Gastrocnemius medialis (tissue), 4 donors: Measurements from ENCODE around the gene CA10. TPM values are rescaled to one million over a fixed set of nuclear protein-coding genes. Genes with fewer than 3 reads are reported as not detected.

Experiments
- ATAC-seq, 2 donors: fragments of 150-250 bp; one replicate each; pipeline ENCODE4 v1.9.1; 2016
- DNase-seq, 2 donors: peaks; one replicate each; pipeline ENCODE4 v3.0.0-alpha.2; 2019
- H3K27ac ChIP-seq, 4 donors: fragments of 200-600 bp; sonication (generic); 1 replicate in 1 of 4; 2 replicates in 3 of 4; pipeline ENCODE4 v1.5.1; 2016 to 2018; ENCODE audit warnings: mild to moderate bottlenecking in 2 of 4, moderate library complexity in 1 of 4
- H3K27me3 ChIP-seq, 3 donors: fragments of 200-600 bp; sonication (generic) in 2 of 3; 1 replicate in 1 of 3; 2 replicates in 2 of 3; pipeline versions ENCODE4 v1.5.1 to v1.6.0; 2016 to 2019; ENCODE audit warnings: mild to moderate bottlenecking in 1 of 3, moderate library complexity in 1 of 3
- H3K36me3 ChIP-seq, 2 donors: fragments of 200-600 bp; sonication (generic) in 1 of 2; one replicate each; pipeline ENCODE4 v1.5.1; 2017 to 2018
- H3K4me1 ChIP-seq, 2 donors: fragments of 200-600 bp; sonication (generic) in 1 of 2; one replicate each; pipeline ENCODE4 v1.5.1; 2016 to 2017; ENCODE audit warnings: mild to moderate bottlenecking in 2 of 2
- H3K4me3 ChIP-seq, 4 donors: fragments of 200-600 bp; sonication (generic) in 3 of 4; 1 replicate in 1 of 4; 2 replicates in 3 of 4; pipeline ENCODE4 v1.5.1; 2016 to 2019; ENCODE audit warnings: mild to moderate bottlenecking in 2 of 4
- H3K9me3 ChIP-seq, 3 donors: fragments of 200-600 bp; sonication (generic) in 2 of 3; 1 replicate in 1 of 3; 2 replicates in 2 of 3; pipeline ENCODE4 v1.5.1; 2016 to 2019
- POLR2A ChIP-seq, 2 donors: fragments of 450-650 bp; IDR thresholded peaks; one replicate each; pipeline ENCODE4 v1.6.1; 2017; ENCODE audit warnings: antibody characterized with exemption in 2 of 2, mild to moderate bottlenecking in 2 of 2, moderate library complexity in 2 of 2
- in situ Hi-C, 4 donors: fragments of 200-750 bp; cut with MboI; loops; one replicate each; pipeline versions ENCODE4 v1.15.0 to v1.8.0; 2017; ENCODE audit warnings: low sequenced_read_pairs in 4 of 4
- intact Hi-C: fragments of 100-400 bp; cut with DNase I; formaldehyde crosslinking; loops from one replicate; pipeline ENCODE4 v1.15.1; 2023; ENCODE audit warnings: low total_unique reads
- total RNA-seq, 4 donors: library from RNA; depleted of rRNA; stranded (reverse); fragments of >200 nt; gene quantifications; one replicate each; pipeline versions ENCODE4 v1.1.0 to v1.2.3, GENCODE V29; 2016
- TF ChIP-seq, protein P1 (sequence below), 5 experiments: fragments of 450-650 bp in 3 of 5; fragments of 200-600 bp in 2 of 5; sonication (generic) in 2 of 5; IDR thresholded peaks in 4 of 5; conservative IDR thresholded peaks in 1 of 5; 1 replicate in 4 of 5; 2 replicates in 1 of 5; pipeline ENCODE4 v1.5.1; 2016 to 2019; ENCODE audit warnings: antibody characterized with exemption in 5 of 5, mild to moderate bottlenecking in 3 of 5, moderate library complexity in 3 of 5

The CA10 gene
- total RNA-seq, 4 donors from 2014 or later: not detected

DNA sequence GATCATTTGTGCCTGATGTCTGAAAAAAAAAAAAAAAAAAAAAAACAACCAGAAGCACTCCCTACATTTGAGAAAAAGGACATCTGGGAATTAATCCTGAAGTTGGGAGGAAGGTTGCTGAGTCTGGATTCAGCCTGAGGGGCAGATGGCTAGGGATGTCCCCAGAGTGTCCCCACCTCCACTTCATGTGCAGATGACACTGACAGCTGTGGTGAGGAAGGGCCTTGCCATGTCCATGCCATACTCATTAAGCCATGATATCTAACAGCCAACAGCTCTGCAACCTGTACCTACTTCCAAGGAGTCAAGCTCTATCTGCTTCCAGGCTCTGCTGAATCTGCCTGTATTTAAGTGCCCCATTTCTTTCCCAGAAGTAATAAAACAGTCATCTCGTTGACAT, 356.0 kb downstream of the CA10 start:
- no peaks in the 10 kb centered on the region for H3K4me1 ChIP-seq
- H3K9me3 ChIP-seq: no peaks in the 10 kb centered on the region
- no peaks in the 10 kb centered on the region for H3K36me3 ChIP-seq
- H3K4me3 ChIP-seq: no peak overlapping the region
- no peak overlapping the region for H3K27ac ChIP-seq
- in situ Hi-C loops (loop anchor here in 1 of 4 donors (25.0 kb wide), 1 partner anchor 110 kb away; no protein-coding TSS in a partner anchor), intact Hi-C loops (no loop called here)
- DNase-seq (no peak), ATAC-seq (no peak)
- no peaks in the 10 kb centered on the region for H3K27me3 ChIP-seq
- TF ChIP-seq POLR2A (IDR thresholded peaks at IDR 0.05): no peak
- TF ChIP-seq, protein P1, sequence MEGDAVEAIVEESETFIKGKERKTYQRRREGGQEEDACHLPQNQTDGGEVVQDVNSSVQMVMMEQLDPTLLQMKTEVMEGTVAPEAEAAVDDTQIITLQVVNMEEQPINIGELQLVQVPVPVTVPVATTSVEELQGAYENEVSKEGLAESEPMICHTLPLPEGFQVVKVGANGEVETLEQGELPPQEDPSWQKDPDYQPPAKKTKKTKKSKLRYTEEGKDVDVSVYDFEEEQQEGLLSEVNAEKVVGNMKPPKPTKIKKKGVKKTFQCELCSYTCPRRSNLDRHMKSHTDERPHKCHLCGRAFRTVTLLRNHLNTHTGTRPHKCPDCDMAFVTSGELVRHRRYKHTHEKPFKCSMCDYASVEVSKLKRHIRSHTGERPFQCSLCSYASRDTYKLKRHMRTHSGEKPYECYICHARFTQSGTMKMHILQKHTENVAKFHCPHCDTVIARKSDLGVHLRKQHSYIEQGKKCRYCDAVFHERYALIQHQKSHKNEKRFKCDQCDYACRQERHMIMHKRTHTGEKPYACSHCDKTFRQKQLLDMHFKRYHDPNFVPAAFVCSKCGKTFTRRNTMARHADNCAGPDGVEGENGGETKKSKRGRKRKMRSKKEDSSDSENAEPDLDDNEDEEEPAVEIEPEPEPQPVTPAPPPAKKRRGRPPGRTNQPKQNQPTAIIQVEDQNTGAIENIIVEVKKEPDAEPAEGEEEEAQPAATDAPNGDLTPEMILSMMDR (IDR thresholded peaks at IDR 0.05 in 4 of 5, conservative IDR thresholded peaks at IDR 0.05 in 1 of 5): no peak

DNA sequence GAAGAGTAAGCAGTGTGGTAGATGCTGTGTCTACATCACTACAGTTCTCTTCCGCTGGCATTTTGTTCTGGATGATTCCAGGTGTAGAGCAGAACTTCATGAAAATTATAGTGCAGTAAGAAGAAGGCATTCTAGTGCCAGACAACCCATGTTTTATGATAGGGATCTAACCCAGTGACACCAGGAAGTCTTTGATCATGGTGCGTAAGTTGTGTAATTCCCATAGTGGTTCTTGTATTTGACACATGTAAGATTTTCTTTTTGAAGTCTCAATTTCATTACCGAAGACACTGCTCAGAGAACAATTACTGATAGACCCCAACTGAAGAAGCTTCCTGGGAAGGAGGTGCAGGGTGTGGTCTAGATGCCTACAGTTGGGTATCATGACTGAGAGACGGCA, 356.9 kb downstream of the CA10 start:
- H3K27me3 ChIP-seq: no peaks in the 10 kb centered on the region
- H3K9me3 ChIP-seq: no peaks in the 10 kb centered on the region
- intact Hi-C loops: no loop called here
- H3K36me3 ChIP-seq: no peaks in the 10 kb centered on the region
- H3K4me1 ChIP-seq: no peaks in the 10 kb centered on the region
- ATAC-seq (no peak), DNase-seq (no peak)
- H3K27ac ChIP-seq: no peak overlapping the region
- in situ Hi-C loops: loop anchor here in 1 of 4 donors (25.0 kb wide), 1 partner anchor 111 kb away; no protein-coding TSS in a partner anchor
- H3K4me3 ChIP-seq: no peak overlapping the region
- TF ChIP-seq, protein P1 (IDR thresholded peaks at IDR 0.05 in 4 of 5, conservative IDR thresholded peaks at IDR 0.05 in 1 of 5): no peak

DNA sequence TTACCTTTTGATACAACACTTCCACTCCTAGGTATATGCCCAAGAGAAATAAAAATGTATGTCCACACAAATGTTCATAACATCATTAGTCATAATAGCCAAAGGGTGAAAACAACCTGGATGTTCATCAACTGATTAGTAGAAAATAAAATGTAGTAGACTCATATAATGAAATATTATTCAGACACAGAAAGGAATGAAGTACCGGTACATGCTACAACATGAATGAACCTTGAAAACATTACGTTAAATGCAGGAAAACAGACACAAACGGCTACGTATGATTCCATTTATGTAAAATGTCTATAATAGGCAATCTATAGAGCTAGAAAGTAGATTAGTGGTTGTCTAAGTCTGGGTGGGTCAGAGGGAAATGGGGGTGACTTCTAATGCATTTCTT, 358.5 kb downstream of the CA10 start:
- no peak for ATAC-seq
- no peaks in the 10 kb centered on the region for H3K27me3 ChIP-seq
- H3K9me3 ChIP-seq: no peaks in the 10 kb centered on the region
- no peak for TF ChIP-seq POLR2A (IDR thresholded peaks at IDR 0.05)
- TF ChIP-seq, protein P1 (IDR thresholded peaks at IDR 0.05 in 4 of 5, conservative IDR thresholded peaks at IDR 0.05 in 1 of 5): no peak
- no peak for DNase-seq
- H3K27ac ChIP-seq: no peak overlapping the region
- in situ Hi-C loops (loop anchor here in 1 of 4 donors (25.0 kb wide), 1 partner anchor 112 kb away; no protein-coding TSS in a partner anchor), intact Hi-C loops (no loop called here)
- no peak overlapping the region for H3K4me3 ChIP-seq
- H3K36me3 ChIP-seq: no peaks in the 10 kb centered on the region
- no peaks in the 10 kb centered on the region for H3K4me1 ChIP-seq

DNA sequence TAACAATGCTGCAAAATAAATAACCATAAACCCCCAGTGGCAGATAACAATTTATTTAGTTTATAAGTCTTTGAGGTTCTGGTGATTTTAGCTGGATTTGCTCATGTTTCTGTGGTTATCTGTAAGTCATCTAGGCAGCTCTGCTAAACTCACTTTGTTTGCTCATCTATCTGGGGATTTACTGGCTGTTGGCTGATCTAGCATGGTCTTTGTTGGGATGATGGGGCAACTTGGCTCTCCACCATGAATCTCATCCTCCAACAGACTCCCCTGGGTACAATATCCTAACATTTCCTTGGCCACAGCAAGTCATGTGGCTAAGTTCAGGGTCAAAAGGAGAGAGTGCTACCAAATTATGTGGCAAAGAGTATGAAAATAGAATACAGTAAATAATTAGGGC, 359.3 kb downstream of the CA10 start:
- H3K36me3 ChIP-seq: no peaks in the 10 kb centered on the region
- ATAC-seq: no peak
- intact Hi-C loops (no loop called here), in situ Hi-C loops (no loop called here)
- no peaks in the 10 kb centered on the region for H3K4me1 ChIP-seq
- no peaks in the 10 kb centered on the region for H3K9me3 ChIP-seq
- H3K27ac ChIP-seq: no peak overlapping the region
- no peak overlapping the region for H3K4me3 ChIP-seq
- no peak for DNase-seq
- H3K27me3 ChIP-seq: no peaks in the 10 kb centered on the region
- TF ChIP-seq POLR2A (IDR thresholded peaks at IDR 0.05): no peak
- TF ChIP-seq, protein P1 (IDR thresholded peaks at IDR 0.05 in 4 of 5, conservative IDR thresholded peaks at IDR 0.05 in 1 of 5): no peak

DNA sequence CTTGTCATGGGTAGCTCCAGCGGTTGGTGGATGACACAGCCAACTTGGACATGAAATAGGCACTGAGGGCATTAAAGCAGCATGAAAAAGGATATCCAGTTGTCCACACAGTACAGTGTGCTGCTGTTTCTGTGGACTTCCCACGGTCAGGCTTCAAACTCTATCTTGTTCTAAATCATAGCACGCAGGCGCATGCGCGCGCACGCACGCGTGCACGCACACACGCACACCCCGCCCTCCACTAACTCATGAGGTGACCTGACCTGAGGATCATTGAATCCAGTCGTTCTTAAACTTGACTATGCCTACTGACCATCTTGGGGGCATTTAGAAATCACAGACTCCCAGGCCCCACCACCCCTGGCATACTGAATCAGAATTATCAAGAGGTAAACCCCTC, 361.4 kb downstream of the CA10 start:
- in situ Hi-C loops: no loop called here
- ATAC-seq (no peak), DNase-seq (no peak)
- H3K27ac ChIP-seq: no peak overlapping the region
- H3K36me3 ChIP-seq: no peaks in the 10 kb centered on the region
- H3K4me3 ChIP-seq: no peak overlapping the region
- H3K27me3 ChIP-seq: no peaks in the 10 kb centered on the region
- TF ChIP-seq POLR2A (IDR thresholded peaks at IDR 0.05): no peak
- TF ChIP-seq, protein P1 (IDR thresholded peaks at IDR 0.05 in 4 of 5, conservative IDR thresholded peaks at IDR 0.05 in 1 of 5): no peak
- no peaks in the 10 kb centered on the region for H3K4me1 ChIP-seq
- H3K9me3 ChIP-seq: no peaks in the 10 kb centered on the region
- intact Hi-C loops: no loop called here
